GM18868 (cell line): Measurements from ENCODE around the gene IRX4.

Experiments used
- ATAC-seq: cut with Tn5 transposase; IDR thresholded peaks from one replicate; pipeline ENCODE4 v1.9.1; 2021; ENCODE audit warnings: mild to moderate bottlenecking, moderate library complexity; ENCODE audit not compliant: unreplicated experiment

The IRX4 gene

GRCh38 chr5:1892685-1893445 is 10.1 kb upstream of the IRX4 start:
- no peak for ATAC-seq

- ATAC-seq = no peak
These were observed 9.5 kb upstream of the IRX4 start for GRCh38 chr5:1892211-1892610.

DNA sequence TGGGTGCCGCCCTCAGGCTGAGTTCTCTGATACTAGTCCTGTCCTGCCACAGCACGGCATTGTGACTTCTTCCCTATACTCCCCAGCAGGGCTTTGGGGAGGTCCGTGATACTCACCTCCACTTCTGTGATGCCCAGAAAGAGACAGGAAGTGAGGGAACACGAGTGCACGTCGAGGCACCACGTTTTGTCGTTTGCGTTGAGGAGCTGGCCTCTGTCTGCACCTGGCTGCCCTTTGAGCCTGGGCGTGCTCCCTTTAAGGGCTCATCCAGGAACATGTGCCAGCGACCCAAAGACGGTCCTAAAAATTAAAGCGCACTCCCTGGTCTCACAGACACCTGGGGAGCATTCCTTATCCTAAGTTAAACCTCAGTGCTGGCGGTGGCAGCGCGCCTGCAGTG is 8.7 kb upstream of the IRX4 start:
- no peak for ATAC-seq

DNA sequence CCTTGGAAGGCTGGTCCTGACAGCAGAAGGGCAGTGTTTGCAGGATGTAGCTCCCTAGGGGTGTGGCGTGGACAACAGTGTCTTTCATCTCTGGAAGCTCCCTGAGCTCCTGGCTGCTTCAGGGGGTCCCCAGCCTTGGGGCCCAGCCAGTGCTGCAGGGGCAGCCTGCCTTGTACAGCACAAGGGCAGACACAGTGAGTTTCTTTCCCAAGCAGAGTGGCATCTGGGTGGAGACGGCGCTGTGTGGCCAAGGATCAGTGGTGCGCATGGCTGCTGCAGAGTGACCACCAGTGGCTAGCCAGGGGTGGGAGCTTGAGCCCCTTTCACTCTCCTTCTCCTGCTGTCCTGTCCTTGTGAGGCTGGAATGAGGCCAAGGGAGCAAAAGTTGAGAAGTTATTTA is 7.6 kb upstream of the IRX4 start:
- ATAC-seq = no peak

DNA sequence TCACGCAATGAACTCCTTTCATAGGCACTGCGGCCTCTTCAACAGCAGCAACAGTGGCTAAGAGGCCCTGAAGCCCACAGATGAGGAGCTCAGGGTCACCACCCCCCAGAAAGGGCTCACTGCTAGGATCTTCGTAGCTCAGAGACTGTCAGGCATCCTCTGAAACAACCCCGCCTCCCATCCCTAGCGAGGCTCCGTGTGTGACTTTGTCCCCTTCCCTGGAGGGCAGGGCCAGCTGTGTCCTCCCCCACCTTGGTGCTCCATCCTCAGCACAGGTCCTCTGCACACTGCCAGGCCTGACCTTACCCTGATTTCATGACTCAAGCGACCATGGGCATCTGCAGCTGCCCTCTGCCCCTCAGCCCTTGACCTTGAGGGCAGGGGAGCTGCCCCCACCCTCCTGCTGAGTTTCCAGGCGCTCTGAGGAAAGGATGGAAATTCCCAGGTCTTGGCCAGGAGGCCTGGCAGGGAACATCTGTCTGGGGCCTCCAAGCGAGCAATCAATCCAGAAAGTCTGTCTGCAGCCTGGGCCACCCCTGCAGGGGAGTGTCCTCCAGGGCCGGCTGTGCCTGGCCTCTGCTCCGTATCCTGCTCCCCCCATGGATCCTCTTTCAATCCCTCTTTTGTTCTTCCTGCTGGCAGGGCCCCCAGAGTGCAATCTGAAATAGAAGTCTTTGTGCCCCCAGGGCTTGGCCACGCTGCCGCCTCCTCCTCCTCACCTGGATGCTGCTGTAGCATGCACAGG is 6.8 kb upstream of the IRX4 start:
- no peak for ATAC-seq

- no peak for ATAC-seq
These were observed 6.0 kb upstream of the IRX4 start for GRCh38 chr5:1888541-1889251.

GRCh38 chr5:1887588-1888360 is 5.0 kb upstream of the IRX4 start:
- ATAC-seq = no peak

DNA sequence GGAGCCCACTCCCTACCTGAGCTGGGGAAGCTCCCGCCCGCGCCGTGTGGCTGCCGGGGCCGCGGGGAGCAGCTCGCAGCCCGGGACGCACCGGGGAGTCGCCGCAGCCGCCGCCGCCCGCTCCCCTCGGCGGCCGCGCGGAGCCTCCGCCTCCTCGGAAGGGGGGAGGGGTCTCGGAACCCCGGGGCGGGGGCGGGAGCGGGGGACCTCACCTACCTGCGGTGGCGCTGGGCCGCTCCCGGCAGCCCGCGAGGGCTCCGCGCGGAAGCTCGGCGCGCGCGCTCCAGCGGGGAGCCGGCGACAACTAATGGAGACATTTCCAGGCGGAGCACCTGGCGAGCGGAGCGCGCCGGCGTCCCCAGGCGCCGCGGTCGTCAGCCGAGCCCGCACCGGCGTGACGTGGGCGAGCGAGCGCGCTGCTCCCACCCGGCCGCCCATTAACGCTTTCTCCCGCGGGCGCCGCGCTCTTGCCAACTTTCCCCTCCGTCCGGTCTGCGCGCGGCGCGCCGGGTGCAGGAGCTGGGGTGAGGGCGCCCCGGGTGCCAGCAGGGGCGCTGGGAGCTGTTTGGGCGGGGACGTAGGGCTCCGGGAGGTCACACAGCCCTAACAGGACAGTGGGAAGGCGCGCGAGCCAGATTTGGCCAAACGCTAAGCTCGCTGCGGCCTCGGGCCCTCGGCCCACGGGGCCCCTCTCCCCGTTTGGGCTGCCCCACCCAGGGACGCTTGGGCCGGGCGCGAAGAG is 4.3 kb upstream of the IRX4 start:
- ATAC-seq = no peak

DNA sequence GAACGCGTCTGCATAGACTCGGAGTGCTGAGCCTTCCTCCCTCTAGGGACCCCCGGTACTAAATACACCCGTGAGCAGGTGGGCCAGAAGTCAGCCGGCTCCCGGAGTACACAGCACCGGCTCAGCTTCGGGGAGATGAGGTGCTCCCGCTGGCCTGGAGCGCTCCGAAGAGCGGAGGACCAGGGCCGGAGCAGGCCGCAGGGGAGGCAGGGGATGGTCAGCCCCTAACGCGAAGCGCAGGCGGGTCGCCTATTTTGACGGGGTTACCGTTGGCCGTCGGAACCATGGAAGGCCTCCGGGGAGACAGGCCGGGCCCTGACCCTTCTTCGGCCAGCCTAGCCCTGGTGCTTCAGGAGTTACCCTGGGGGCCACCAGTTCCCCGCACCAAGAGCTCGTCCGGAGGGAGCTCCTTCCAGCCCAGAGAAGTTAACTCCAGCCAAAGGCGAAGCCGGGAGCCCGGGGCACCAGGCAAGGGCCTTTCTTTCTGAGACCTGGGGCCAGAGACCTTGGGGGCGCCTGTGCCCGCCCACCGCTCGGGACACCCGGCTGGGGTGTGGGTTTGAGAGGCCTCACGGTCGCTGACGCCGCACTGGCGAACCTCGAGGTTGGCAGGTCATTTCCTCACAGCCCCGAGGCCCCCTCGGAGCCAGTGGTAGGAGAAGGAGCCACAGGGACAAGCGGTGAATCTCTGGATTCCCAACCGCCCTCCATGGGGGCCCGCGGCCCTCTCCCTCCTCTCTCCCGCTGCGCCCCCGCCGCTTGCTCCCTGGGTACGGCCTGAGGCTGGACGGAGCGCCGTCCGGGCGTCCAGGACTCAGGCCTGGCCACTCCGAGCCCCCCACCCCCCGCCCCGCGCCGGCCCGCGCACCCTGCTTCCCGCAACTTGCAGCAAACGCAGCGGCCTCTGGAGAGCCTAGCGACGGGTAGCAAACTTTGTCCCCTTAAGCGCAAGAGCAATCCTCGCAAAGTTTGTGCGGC is 3.4 kb upstream of the IRX4 start:
- ATAC-seq = no peak

GRCh38 chr5:1885404-1885755 is 2.7 kb upstream of the IRX4 start:
- no peak for ATAC-seq

- ATAC-seq = no peak
These were observed 2.1 kb upstream of the IRX4 start for GRCh38 chr5:1884678-1885403.

DNA sequence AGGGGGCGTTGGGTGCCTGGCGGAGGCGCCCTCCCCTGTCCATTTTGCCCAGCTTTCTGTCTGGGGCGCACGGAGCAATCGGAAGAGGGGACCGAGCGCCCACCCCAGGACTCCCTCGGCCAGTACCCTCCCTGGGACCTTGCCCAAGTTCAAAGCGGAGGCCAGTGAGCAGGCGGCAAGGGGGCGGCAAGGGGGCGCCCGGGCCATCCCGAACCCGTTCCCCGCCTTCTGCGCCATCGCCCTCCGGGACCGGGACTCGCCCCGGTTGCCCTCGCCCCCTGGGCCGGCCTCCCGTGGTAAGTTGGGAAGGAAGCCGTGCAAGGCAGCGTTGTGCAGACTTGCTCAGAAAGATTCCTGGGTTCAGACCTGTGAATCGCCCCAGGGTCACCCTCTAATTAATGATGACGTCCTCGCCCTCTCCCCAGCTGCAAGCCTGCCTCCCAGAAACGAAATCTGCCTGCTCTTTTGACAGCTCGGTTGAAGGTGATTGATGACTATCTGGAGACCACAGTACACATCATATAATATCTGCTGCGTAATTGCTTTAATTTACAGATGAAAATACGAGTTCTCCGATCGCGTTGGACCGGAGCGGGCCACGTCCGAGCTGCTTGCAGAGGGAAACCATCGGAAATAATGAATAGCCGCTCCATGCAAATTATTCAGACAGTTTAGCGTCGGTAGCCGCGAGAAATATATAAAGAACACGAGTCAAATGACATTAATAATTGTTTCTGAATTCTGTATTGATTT is 1.4 kb upstream of the IRX4 start:
- ATAC-seq = no peak

- no peak for ATAC-seq
These were observed 597 bp upstream of the IRX4 start for GRCh38 chr5:1883120-1883924.

DNA sequence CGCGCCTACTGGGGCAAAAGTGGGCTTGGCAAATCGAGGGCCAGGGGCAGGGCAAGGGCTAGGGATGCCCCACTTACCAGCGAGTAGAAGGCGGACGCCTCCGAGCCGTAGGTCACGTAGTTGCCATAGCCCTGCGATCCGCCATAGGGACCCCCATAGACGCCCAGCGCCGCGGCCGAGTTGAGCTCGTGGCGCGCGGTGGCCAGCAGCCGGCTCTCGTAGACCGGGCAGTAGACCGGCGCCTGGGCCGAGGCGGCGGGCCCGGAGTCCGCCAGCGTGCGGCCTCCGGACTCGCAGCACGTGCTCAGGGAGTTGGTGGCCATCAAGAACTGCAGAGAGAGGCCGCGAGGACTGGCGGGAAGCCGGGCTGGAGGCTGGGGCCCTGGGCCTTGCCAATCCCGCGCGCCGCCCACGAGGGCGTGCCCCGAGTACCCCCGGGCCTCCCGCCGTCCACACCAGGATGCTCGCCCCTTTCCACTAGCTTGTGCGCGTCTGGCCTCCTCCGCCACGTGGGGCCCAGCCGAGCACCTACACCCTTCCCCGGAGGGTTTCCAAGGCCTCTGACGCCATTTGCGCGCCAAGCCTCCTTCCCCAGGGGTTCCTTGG is 891 bp downstream of the IRX4 start:
- no peak for ATAC-seq

DNA sequence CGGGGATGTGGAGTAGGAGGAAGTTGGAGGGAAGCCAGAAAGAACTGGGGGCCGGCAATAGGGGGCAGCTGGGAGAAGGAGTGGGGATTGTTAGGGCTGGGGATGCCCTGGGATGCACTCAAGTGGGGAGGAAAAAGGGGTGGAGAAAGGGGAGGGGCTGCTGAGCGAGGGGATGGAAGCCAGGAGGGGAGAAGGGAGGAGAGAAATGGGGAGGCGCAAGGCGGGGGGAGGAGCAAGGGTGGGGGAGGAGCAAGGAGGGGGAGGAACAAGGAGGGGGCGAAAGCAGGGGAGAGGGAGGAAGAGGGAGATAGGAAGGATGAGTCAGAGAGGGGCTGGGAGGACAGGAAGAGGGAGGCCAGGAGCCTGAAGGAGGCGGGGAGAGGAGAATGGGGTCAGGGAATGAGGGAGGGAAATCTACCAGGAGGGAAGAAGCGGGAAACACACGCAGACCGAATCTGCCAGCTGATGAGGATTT is 1.6 kb downstream of the IRX4 start:
- no peak for ATAC-seq

- ATAC-seq = no peak
These were observed 2.2 kb downstream of the IRX4 start for GRCh38 chr5:1880377-1881025.
